ENCODE data around the gene BACH1.
"Not testable (repeated sequence)": the region's sequence is repeated elsewhere in the genome, so short reads cannot be mapped to it uniquely, and the experiment has no call there.

The BACH1 gene

GRCh38 chr21:29346771-29347170 lies 48.0 kb downstream of the BACH1 start:
- no peak for DNase-seq (ENCODE audit: low read depth)

GRCh38 chr21:29347274-29347681 lies 48.6 kb downstream of the BACH1 start:
- no peak for DNase-seq (ENCODE audit: low read depth)

- DNase-seq (ENCODE audit: low read depth) = no peak
Measured at GRCh38 chr21:29349702-29350101, 51.0 kb downstream of the BACH1 start.

GRCh38 chr21:29350246-29350779 lies 51.6 kb downstream of the BACH1 start:
- DNase-seq (ENCODE audit: low read depth) = no peak

- no peak for DNase-seq (ENCODE audit: low read depth)
Measured at GRCh38 chr21:29351691-29352090, 53.0 kb downstream of the BACH1 start.

- DNase-seq (ENCODE audit: low read depth) = not testable (repeated sequence)
Measured at GRCh38 chr21:29355043-29355710, 56.5 kb downstream of the BACH1 start.

GRCh38 chr21:29356291-29356690 lies 57.6 kb downstream of the BACH1 start:
- not testable (repeated sequence) for DNase-seq (ENCODE audit: low read depth)

- not testable (repeated sequence) for DNase-seq (ENCODE audit: low read depth)
Measured at GRCh38 chr21:29356810-29357209, 58.1 kb downstream of the BACH1 start.

- no peak for DNase-seq (ENCODE audit: low read depth)
Measured at GRCh38 chr21:29359718-29360117, 61.0 kb downstream of the BACH1 start.

GRCh38 chr21:29360799-29361765 lies 62.4 kb downstream of the BACH1 start:
- DNase-seq (ENCODE audit: low read depth) = no peak

GRCh38 chr21:29362758-29363157 lies 64.0 kb downstream of the BACH1 start:
- DNase-seq (ENCODE audit: low read depth) = no peak

- DNase-seq (ENCODE audit: low read depth) = no peak
Measured at GRCh38 chr21:29365661-29366265, 67.0 kb downstream of the BACH1 start.

GRCh38 chr21:29366532-29366931 lies 67.8 kb downstream of the BACH1 start:
- DNase-seq (ENCODE audit: low read depth) = no peak

- no peak for DNase-seq (ENCODE audit: low read depth)
Measured at GRCh38 chr21:29367335-29367734, 68.6 kb downstream of the BACH1 start.

GRCh38 chr21:29368906-29369305 lies 70.2 kb downstream of the BACH1 start:
- no peak for DNase-seq (ENCODE audit: low read depth)

GRCh38 chr21:29371464-29371863 lies 72.7 kb downstream of the BACH1 start:
- no peak for DNase-seq (ENCODE audit: low read depth)

GRCh38 chr21:29372063-29372802 lies 73.5 kb downstream of the BACH1 start:
- peak; percentile 65 for DNase-seq (ENCODE audit: low read depth)

- no peak for DNase-seq (ENCODE audit: low read depth)
Measured at GRCh38 chr21:29374481-29374880, 75.8 kb downstream of the BACH1 start.

GRCh38 chr21:29376556-29376955 lies 77.8 kb downstream of the BACH1 start:
- no peak for DNase-seq (ENCODE audit: low read depth)

GRCh38 chr21:29377266-29377665 lies 78.5 kb downstream of the BACH1 start:
- DNase-seq (ENCODE audit: low read depth) = no peak

- DNase-seq (ENCODE audit: low read depth) = no peak
Measured at GRCh38 chr21:29378832-29379231, 80.1 kb downstream of the BACH1 start.

Data from stromal cell of bone marrow (primary cell).